AG09309 (cell line): Measurements from ENCODE around the gene GPR12.
"Not testable (repeated sequence)": the region's sequence is repeated elsewhere in the genome, so short reads cannot be mapped to it uniquely, and the experiment has no call there.

Source experiments
- DNase-seq: peaks from one replicate; pipeline ENCODE4 v3.0.0-alpha.2; 2010; ENCODE audit warnings: low read depth
- H3K4me3 ChIP-seq: 2 replicates; pipeline ENCODE4 v1.5.1; 2011; ENCODE audit warnings: mild to moderate bottlenecking, low read depth, low read length, moderate library complexity; ENCODE audit not compliant: control insufficient read depth
- TF ChIP-seq, protein P1 (sequence below): IDR thresholded peaks from 2 replicates; pipeline ENCODE4 v1.5.1; 2011; ENCODE audit warnings: mild to moderate bottlenecking, low read depth, low read length, inconsistent platforms; ENCODE audit not compliant: insufficient read depth, control insufficient read depth; ENCODE audit errors: missing control alignments

GPR12 gene

DNA sequence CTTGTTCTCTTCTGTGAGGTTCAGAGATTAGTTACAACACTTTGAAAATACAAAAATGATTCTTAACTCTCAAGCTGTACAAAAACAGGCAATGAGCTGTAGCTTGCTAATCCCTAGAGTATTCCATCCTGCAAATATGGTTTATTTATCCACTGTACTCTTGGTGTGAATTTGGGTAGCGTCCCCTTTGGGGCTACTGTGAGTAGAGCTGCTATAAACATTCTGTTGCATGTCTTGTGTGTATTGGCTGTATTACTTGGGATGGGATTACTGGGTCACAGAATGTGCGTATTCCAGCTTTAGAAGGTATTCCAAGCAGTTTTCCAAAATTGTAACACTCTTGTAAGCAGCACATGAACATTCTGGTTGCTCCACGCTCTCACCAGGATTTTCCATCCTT is 33.5 kb downstream of the GPR12 start:
- H3K4me3 ChIP-seq: no peak overlapping the region
- TF ChIP-seq, protein P1, sequence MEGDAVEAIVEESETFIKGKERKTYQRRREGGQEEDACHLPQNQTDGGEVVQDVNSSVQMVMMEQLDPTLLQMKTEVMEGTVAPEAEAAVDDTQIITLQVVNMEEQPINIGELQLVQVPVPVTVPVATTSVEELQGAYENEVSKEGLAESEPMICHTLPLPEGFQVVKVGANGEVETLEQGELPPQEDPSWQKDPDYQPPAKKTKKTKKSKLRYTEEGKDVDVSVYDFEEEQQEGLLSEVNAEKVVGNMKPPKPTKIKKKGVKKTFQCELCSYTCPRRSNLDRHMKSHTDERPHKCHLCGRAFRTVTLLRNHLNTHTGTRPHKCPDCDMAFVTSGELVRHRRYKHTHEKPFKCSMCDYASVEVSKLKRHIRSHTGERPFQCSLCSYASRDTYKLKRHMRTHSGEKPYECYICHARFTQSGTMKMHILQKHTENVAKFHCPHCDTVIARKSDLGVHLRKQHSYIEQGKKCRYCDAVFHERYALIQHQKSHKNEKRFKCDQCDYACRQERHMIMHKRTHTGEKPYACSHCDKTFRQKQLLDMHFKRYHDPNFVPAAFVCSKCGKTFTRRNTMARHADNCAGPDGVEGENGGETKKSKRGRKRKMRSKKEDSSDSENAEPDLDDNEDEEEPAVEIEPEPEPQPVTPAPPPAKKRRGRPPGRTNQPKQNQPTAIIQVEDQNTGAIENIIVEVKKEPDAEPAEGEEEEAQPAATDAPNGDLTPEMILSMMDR: no peak
- no peak for DNase-seq

DNA sequence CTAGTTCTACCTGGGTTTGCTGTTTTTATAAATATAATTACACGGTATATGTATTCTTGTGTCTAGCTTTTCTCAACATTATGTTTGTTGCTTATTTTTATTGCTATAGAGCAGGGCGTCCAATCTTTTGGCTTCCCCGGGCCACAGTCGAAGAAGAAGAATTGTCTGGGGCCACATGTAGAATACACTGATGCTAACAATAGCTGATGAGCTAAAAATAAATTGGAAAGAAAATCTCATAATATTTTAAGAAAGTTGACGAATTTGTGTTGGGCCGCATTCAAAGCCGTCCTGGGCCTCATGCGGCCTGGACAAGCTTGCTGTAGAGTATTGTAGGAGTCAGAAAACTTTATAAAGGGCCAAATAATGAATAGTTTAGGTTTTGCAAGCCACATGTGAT is 33.9 kb downstream of the GPR12 start:
- TF ChIP-seq, protein P1: no peak
- no peak for DNase-seq
- H3K4me3 ChIP-seq: no peak overlapping the region

DNA sequence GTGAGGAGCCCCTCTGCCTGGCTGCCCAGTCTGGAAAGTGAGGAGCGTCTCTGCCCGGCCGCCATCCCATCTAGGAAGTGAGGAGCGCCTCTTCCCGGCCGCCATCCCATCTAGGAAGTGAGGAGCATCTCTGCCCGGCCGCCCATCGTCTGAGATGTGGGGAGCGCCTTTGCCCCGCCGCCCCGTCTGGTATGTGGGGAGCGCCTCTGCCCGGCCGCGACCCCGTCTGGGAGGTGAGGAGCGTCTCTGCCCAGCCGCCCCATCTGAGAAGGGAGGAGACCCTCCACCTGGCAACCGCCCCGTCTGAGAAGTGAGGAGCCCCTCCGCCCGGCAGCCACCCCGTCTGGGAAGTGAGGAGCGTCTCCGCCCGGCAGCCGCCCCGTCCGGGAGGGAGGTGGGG is 37.0 kb downstream of the GPR12 start:
- H3K4me3 ChIP-seq, DNase-seq: not testable (repeated sequence)

DNA sequence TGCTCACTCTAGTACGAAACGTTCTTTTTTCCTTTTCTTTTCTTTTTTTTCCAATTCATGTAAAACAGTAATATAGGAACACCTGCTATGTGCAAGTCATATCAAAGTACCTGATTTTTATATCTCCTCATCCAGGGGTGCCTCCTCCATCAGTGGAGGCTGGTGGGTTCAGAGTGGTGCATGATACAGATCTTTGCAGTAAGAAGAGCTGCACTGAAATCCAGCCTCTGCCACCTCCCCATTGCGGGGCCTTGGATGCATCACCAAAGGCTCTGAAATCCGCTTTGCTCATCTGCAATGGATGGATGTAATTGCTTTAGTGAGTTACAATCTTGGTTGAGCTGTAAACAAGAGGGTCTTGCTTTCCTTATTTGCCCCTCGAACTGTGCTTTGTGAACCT is 38.3 kb downstream of the GPR12 start:
- TF ChIP-seq, protein P1: no peak
- no peak overlapping the region for H3K4me3 ChIP-seq
- no peak for DNase-seq

DNA sequence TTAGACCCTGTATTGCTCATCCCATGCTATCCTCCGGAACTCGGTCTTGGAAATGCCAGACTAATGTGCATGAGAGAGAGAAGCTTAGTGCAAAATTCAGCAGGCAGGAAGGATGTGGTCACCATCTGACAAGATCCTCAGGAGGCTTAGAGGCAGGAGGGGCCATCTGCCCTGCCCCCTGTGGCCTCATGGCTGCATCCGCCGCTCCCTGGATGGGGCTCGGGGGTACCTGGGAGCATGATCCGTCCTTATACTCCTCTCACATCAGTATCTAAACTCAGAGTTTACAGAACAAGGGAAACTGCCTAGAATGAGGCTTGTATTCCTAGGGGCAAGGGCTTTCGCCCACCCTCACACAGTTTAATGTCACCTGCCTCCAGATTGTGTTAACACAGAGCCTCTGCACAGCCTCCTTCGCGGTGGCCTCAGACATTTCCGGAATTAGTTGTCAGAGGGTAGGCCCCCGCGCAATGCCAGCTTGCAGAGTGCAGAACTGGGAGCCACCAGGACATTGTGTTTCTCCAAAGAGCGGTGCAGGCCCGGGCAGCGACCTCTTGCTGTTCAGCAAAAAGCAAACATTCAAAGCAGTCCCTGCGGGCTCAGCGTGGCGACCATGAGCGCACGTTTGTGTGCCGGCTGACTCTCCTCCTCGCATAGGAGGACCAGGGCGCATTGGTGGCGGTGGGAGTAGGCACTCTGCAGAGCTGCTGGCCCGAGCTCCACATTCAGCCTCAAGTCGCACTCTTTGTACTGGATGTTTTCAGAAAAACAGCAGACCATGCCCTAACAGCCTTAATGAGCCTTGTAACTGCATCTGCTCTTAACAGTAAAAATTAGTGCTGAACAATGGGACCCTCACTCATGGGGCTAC is 39.1 kb downstream of the GPR12 start:
- H3K4me3 ChIP-seq: no peak overlapping the region
- TF ChIP-seq, protein P1: no peak
- no peak for DNase-seq

DNA sequence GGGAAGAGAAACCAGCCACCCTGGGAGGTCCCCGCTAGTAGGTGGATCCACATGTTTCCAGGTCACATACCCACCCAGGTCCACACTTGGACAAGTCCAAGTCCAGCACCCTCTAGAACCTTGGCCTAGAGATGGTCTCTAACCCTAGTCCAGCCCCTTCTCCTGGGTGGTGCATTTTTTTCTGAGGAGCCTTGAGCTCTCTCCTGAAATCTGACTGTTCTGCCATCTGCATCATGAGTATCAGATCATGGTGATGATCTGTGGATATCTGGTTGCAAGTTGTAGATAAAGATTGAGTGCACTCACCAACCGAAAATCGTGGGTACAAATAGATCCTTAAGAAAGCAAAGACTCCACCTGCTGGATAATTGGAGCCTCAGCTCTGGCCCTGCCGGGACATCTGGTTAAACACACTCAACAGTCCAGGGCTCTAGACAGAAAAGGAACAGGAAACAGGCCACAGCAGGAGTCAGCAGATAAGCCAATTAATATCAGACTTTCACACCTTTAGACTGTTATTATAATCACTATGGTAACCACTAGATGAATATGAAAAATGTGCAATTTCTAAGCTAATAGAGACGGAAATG is 41.1 kb downstream of the GPR12 start:
- TF ChIP-seq, protein P1: peak; percentile 24
- no peak for DNase-seq
- no peak overlapping the region for H3K4me3 ChIP-seq

DNA sequence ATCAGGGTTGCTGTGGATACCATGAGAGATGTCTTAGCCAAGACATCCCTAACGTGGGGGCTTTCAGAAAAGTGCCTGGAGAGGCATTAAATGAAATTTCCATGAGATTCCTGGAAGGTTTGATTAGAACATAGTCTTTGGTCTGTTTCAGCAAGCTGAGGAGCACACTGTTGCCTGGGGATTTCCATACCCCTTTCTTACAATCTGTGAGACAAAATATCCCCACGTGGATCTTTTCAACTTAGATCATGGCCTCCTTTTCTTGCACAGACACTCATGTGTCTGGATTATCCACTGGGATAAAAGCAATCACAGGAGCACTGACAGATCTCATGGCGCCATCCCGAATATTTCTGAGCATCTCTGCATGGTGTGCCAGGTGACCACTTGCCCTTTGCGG is 41.7 kb downstream of the GPR12 start:
- TF ChIP-seq, protein P1: no peak
- no peak overlapping the region for H3K4me3 ChIP-seq
- no peak for DNase-seq
